Esophagus squamous epithelium (tissue), 4 donors: ENCODE data around the gene MYO18B.

Experiments used
- POLR2A ChIP-seq, 4 donors: fragments of 450-650 bp; IDR thresholded peaks; one replicate each; pipeline ENCODE4 v1.6.1; 2017; ENCODE audit warnings: antibody characterized with exemption in 4 of 4, mild to moderate bottlenecking in 4 of 4, moderate library complexity in 3 of 4
- TF ChIP-seq, protein P1 (sequence below), 6 experiments: fragments of 450-650 bp in 4 of 6; fragments of 200-600 bp in 2 of 6; sonication (generic) in 2 of 6; IDR thresholded peaks; one replicate each; pipeline ENCODE4 v1.5.1; 2016 to 2019; ENCODE audit warnings: antibody characterized with exemption in 6 of 6, mild to moderate bottlenecking in 4 of 6, moderate library complexity in 4 of 6

DNA sequence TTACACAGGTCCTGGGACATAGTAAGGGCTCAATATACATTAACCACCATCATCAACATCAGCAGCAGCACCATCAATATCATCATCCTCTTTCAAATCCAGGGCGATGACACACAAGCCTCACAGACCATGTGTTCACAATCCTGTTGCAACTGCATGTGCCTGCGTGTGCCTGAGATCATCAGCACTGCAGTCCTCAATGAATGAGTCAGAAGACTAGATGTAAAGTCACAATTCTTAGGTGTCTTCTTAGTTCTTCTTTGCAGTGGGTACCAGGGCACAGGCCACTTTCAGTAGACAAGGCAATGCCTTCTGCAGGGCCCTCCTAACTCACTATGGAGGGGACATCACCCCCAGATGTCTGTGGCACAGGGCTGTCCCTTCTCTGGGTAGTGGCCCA, 111.1 kb downstream of the MYO18B start:
- no peak for TF ChIP-seq POLR2A (IDR thresholded peaks at IDR 0.05)
- TF ChIP-seq, protein P1, sequence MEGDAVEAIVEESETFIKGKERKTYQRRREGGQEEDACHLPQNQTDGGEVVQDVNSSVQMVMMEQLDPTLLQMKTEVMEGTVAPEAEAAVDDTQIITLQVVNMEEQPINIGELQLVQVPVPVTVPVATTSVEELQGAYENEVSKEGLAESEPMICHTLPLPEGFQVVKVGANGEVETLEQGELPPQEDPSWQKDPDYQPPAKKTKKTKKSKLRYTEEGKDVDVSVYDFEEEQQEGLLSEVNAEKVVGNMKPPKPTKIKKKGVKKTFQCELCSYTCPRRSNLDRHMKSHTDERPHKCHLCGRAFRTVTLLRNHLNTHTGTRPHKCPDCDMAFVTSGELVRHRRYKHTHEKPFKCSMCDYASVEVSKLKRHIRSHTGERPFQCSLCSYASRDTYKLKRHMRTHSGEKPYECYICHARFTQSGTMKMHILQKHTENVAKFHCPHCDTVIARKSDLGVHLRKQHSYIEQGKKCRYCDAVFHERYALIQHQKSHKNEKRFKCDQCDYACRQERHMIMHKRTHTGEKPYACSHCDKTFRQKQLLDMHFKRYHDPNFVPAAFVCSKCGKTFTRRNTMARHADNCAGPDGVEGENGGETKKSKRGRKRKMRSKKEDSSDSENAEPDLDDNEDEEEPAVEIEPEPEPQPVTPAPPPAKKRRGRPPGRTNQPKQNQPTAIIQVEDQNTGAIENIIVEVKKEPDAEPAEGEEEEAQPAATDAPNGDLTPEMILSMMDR (IDR thresholded peaks at IDR 0.05): no peak
